Muscle layer of duodenum (tissue), 2 donors: Measurements from ENCODE around the gene ZNF581.

Experiments used
- H3K27ac ChIP-seq: one replicate; pipeline ENCODE4 v1.7.0; 2013; ENCODE audit warnings: mild to moderate bottlenecking, low read length
- H3K27me3 ChIP-seq: one replicate; pipeline ENCODE4 v1.7.0; 2013; ENCODE audit warnings: low read depth, mild to moderate bottlenecking, control low read depth, low read length
- H3K36me3 ChIP-seq, 2 donors: one replicate each; pipeline ENCODE4 v1.7.0; 2013; ENCODE audit warnings: low read length in 2 of 2, control low read depth in 1 of 2, mild to moderate bottlenecking in 1 of 2; ENCODE audit not compliant: insufficient read depth in 2 of 2, control insufficient read depth in 1 of 2
- H3K4me1 ChIP-seq, 2 donors: one replicate each; pipeline ENCODE4 v1.7.0; 2013; ENCODE audit warnings: low read length in 2 of 2, mild to moderate bottlenecking in 2 of 2, control low read depth in 1 of 2, moderate library complexity in 1 of 2; ENCODE audit not compliant: insufficient read depth in 2 of 2, control insufficient read depth in 1 of 2
- H3K4me3 ChIP-seq, 2 donors: one replicate each; pipeline ENCODE4 v1.7.0; 2013; ENCODE audit warnings: low read length in 2 of 2, low read depth in 1 of 2, mild to moderate bottlenecking in 1 of 2
- H3K9me3 ChIP-seq, 2 donors: one replicate each; pipeline ENCODE4 v1.7.0; 2013; ENCODE audit warnings: low read length in 2 of 2, control low read depth in 1 of 2, mild to moderate bottlenecking in 1 of 2; ENCODE audit not compliant: control insufficient read depth in 1 of 2
- donor health status: healthy.

The ZNF581 gene

DNA sequence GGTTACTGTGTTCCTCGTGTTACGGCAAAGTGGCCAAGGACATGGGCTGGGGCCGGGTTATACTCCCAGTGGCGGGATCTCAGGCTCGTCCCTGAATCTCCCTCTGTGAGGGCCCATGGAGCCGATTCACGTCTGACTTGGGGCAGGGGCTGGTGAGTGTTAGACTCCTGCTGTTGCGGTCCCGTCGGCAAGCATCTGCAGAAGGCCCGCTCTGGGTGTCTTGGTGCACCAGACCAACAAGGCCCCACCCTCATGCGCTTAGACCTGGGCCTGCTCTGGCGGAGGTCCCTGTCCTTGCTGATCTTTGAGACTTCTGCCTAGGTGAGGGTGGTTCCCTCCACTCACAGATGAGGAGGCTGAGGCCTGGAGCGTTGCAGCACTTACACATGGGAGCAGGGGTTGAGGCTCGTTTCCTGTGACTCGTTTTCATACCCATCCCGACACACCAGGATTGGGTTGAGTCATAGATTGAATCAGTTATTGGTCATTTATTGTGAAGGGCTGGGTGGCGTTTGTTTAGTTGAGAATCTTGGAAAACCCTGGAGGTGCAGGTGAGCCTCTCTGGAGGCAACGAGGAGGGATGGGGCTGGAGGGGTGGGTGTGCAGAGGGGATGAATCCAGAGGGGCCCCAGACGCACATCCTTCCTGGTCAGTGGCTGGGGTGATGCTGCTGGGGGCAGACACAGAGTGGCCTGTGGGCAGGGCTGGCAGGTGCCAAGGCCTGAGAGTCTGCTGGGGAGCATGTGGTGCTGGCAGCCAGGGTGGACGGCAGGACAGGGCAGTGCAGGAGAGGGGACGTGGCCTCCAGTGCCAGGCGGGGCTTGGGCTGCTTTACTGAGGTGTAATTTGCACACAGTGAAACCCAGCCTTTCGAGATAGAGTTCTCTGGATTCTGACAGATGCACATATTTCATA lies 36.2 kb downstream of the ZNF581 start:
- no peak overlapping the region for H3K4me3 ChIP-seq
- H3K27me3 ChIP-seq: no peaks in the 10 kb centered on the region
- H3K9me3 ChIP-seq: no peaks in the 10 kb centered on the region
- no peak overlapping the region for H3K27ac ChIP-seq
- peaks cover 22 to 44% of the 10 kb centered on the region in 2 donors for H3K36me3 ChIP-seq
- peaks cover 22 to 36% of the 10 kb centered on the region in 2 donors for H3K4me1 ChIP-seq

DNA sequence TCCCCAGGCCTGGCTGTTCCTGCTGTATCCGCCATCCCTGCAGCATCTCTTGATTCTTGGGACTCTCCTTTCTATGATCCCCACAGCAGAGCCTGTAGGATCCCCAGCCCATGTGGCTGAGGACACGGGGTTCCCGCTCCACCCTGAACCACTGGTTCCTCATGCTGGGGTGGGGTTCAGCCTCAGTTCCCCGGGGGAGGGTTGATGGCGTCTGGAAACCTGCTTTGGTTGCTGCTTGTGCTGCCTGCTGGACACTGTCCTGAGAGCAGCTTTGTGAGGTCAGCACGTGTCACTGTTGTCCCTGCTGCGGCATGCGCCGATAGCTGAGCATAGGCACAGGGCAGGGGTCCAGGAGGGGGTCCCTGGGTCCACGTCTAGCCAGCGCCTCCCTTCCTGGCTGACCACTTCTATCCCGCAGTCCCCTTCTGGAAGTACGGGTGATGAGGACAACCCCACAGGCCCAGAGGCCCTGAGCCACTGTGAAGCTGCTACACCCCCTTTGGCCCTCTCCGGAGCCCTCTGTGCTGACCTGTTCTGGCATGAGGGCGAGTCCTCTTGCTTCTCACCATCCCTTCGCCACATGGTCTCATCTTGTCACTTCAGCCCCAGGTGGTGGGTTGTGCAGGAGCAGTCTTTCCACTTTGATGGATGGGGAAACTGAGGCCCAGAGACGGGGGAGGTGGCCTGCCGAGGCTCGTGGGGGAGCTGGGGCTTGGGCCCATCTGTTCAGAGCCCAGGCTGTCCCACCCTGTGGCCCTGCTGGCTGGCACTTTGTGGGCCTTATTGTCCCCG lies 37.1 kb downstream of the ZNF581 start:
- Histone ChIP-seq H3K36me3 (peaks cover 26 to 49% of the 10 kb centered on the region in 2 donors), H3K4me3 (no peak overlapping the region), H3K9me3 (no peaks in the 10 kb centered on the region), H3K27me3 (no peaks in the 10 kb centered on the region), H3K4me1 (peaks cover 22 to 35% of the 10 kb centered on the region in 2 donors), H3K27ac (no peak overlapping the region)

DNA sequence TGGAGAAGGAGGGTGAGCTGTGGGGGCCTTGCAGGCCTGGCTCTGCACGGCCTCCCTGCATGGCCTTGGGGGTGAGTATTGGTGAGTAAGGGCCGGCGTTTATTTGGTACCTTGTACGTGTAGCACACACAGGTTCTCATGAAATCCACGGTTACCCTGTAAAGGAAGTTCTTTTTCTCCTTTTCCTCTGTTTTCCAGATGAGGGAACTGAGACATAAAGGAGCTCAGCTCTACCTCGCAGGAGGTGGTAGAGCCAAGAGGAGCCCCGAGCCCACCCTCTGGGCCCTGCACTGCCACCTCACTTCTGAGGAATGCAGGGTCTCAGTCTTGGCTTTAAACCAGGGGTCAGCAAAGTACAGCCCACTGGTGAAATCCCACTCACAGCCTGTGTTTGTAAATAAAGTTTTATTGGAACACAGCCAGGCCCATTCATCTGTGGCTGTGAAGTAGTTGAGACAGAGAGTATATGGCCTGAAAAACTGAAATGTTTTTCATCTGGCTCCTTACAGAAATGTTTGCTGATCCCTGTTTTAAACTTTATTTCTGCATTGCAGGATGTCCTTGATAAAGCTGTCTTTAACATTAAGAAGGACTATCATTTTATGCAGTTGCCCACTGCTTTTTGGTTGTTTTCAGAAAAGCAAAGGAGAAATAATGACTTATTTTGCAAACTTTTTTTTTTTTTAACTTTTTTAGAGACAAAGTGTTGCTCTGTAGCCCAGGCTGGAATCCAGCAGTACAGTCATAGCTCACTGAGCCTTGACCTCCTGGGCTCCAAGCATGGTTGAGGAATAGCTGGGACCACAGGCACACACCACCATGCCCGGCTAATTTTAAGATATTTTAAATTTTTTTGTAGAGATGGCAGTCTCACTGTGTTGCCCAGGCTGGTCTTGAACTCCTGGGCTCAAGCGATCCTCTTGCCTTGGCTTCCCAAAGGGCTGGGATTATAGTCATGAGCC lies 38.0 kb downstream of the ZNF581 start:
- no peaks in the 10 kb centered on the region for H3K27me3 ChIP-seq
- H3K4me3 ChIP-seq: no peak overlapping the region
- H3K36me3 ChIP-seq: peaks cover 30 to 56% of the 10 kb centered on the region in 2 donors
- H3K9me3 ChIP-seq: no peaks in the 10 kb centered on the region
- H3K4me1 ChIP-seq: peaks cover 15 to 26% of the 10 kb centered on the region in 2 donors
- H3K27ac ChIP-seq: no peak overlapping the region

DNA sequence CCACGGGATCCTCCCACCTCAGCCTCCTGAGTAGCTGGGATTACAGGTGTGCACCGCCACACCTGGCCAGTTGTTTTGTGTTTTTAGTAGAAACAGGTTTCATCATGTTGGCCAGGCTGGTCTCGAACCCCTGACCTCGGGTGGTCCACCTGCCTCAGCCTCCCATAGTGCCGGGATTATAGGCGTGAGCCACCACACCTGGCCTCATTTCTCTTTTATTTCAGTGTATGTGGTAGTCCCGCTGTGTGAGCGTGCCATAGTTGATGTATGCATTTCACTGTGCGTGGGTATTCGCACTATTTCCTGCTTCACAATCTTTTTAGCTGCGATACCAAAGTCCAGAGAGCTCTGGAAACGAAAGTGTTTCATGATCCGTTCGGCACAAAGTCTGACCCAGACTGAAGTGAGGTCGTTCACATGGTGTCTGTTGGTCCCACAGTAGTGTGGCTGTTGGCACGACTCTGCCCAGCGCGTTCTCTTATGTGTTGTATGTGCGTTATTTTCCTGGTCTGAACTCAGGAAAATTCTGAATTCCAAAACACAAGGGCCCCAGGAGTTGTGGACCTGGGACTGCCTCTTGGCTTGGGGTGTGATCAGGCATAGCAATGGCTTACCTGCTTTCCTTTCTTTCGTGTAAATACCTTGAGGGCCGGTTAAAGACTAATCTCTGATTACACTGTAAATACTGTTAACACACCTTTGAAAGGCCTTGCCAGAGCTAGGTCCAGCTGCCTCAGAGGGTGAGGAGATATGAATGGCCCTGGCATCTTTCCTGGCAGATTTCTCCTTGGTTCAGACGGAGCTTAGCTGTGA lies 40.2 kb downstream of the ZNF581 start:
- no peaks in the 10 kb centered on the region for H3K9me3 ChIP-seq
- H3K27me3 ChIP-seq: no peaks in the 10 kb centered on the region
- peak overlapping the region; percentile 60 for H3K27ac ChIP-seq
- peaks cover 24 to 55% of the 10 kb centered on the region in 2 donors for H3K36me3 ChIP-seq
- H3K4me3 ChIP-seq: no peak overlapping the region
- H3K4me1 ChIP-seq: peaks cover 0 to 12% of the 10 kb centered on the region in 2 donors

DNA sequence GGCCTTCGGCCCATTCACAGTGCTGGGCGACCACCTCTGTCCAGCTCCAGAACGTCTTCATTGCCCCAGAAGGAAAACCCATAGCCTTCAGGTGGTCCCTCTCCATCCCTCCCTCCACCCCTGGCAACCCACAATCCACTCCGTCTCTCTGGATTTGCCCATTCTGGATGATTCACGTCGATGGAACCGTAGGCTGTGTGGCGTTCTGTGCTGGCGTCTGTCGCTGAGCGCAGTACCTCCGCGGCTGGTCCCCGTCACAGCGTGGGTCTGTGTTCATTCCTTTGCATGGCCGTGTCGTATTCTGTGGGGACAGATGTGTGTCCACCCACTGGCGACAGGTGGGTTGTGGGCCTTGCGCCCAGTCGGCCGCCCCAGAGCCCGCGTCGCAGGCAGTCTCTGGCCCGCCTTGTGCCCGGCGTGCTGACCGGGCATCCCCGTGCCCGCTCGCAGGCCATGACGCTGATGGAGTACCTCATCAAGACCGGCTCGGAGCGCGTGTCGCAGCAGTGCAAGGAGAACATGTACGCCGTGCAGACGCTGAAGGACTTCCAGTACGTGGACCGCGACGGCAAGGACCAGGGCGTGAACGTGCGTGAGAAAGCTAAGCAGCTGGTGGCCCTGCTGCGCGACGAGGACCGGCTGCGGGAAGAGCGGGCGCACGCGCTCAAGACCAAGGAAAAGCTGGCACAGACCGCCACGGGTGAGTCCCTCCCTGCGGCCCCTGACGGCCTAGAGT lies 41.7 kb downstream of the ZNF581 start:
- H3K9me3 ChIP-seq: no peaks in the 10 kb centered on the region
- H3K27ac ChIP-seq: peak overlapping the region; percentile 60
- no peaks in the 10 kb centered on the region for H3K27me3 ChIP-seq
- H3K4me3 ChIP-seq: no peak overlapping the region
- peaks cover 16 to 56% of the 10 kb centered on the region in 2 donors for H3K36me3 ChIP-seq
- peaks cover 0 to 5% of the 10 kb centered on the region in 2 donors for H3K4me1 ChIP-seq

DNA sequence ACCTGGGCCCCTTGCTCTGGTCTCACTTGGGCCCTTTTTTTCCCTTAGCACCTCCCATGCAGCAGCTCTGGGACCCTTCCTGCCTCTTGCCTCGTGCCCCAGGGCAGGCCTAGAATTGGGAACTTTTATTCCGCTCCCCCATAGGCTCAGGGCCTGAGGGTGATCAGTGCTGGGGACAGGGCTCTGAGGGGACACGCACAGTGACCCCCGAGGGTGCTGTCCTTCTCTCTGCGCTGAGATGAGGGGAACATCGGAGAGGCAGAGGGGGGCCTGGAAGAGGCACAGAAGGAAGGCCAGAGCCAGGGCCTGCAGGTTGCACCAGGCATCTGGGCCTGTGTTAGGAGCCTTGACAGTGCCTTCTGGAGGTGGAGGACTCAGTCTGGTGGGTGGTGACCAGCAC lies 42.3 kb downstream of the ZNF581 start:
- H3K36me3 ChIP-seq: peaks cover 16 to 56% of the 10 kb centered on the region in 2 donors
- H3K27ac ChIP-seq: no peak overlapping the region

DNA sequence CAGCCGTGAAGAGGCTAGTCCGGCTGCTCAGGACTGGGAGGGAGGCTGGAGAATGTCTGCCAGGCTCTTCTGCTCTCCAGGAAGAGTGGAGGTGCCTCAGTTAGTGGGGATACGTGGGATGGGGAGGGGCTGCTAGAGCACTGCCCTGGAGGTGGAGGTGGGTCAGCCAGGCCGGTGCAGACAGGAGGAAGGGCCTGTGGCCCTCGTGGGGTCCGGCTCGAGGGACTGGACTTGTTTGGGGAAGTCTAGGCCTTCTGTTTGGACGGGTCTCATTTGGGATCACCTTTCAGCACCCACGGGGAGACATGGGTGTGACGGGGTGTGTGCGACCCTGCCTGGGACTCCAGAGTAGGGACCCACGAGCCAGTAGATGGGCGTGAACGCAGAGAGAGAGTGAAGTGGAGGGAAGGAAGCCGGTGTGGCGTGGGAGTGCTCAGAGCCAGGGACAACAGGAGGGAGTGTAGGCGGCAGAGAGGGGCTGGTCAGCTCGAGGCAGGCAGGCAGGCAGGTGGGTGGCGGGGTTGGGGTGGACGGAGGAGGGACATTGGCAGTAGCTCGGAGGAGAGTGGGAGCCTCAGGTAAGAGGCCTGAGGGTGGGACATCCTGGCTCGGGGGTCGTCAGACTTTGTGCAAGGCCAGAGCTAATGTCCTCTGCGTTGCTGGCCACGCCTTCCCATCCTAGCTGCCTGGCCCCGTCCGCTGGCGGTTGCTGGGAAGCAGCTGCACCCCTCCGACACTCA lies 43.0 kb downstream of the ZNF581 start:
- Histone ChIP-seq H3K27me3 (no peaks in the 10 kb centered on the region), H3K36me3 (peaks cover 16 to 56% of the 10 kb centered on the region in 2 donors), H3K4me3 (no peak overlapping the region), H3K27ac (no peak overlapping the region), H3K9me3 (no peaks in the 10 kb centered on the region), H3K4me1 (peaks cover 0 to 5% of the 10 kb centered on the region in 2 donors)

More for the DNA sequence above, 42.3 kb downstream of the ZNF581 start:
- no peak overlapping the region for H3K4me3 ChIP-seq
- no peaks in the 10 kb centered on the region for H3K27me3 ChIP-seq
- peaks cover 0 to 5% of the 10 kb centered on the region in 2 donors for H3K4me1 ChIP-seq
- no peaks in the 10 kb centered on the region for H3K9me3 ChIP-seq

DNA sequence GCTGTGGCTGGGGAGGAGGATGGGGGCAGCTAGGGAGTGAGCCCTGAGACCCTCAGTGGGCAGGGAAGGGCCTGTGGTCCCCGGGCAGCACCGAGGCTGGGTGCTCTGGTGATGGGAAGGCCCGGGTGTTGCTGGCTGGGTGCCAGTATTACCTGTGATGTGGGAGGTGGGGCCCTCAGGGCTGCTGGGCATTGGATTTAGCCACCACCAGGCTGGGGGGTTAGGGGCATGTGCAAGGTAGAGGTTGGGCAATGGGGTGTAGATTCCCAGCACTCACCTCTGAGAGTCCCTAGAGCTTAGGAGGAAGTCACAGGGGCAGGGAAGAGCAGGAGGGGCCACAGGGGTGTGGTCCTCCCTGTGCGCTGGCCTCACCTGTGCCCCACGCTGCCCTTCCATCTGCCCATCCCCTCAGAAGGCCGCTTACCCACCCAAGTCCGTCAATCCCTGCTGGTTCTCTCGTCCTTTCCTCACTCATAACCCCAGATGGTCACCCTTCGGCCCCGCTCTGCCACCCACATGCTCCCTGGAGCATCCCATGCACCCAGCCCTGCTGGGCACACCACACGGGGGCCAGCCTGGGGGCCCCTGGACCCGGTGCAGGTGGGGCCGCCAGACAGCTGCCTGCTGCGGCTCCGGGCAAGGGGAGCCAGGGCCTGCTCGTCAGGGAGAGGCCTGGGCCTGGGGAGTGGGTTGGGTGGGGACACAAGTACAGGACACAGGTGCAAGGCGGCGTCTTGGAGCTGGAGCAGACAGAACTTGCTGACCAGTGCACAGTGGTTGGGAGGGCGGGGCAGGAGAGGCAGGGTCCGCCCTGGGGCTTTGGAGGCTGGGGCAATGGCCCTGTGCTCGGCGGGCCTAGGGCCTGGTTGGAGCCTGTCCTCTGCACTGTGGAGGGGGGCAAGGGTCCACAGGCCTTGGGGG lies 44.1 kb downstream of the ZNF581 start:
- peaks cover 16 to 66% of the 10 kb centered on the region in 2 donors for H3K36me3 ChIP-seq
- peak overlapping the region; percentile 8 for H3K27ac ChIP-seq
- H3K4me3 ChIP-seq: no peak overlapping the region
- H3K9me3 ChIP-seq: no peaks in the 10 kb centered on the region
- H3K4me1 ChIP-seq: peaks cover 0 to 5% of the 10 kb centered on the region in 2 donors
- H3K27me3 ChIP-seq: no peaks in the 10 kb centered on the region
